GM12891 (cell line): ENCODE data around the gene CABP7.

Experiments used
- POLR2A ChIP-seq: IDR thresholded peaks from 2 replicates; pipeline ENCODE4 v1.6.1; 2011; ENCODE audit warnings: low read depth, low read length, control low read depth
- POLR2AphosphoS5 ChIP-seq: IDR thresholded peaks from 2 replicates; pipeline ENCODE4 v1.6.1; 2011; ENCODE audit warnings: low read depth, low read length, control low read depth
- TAF1 ChIP-seq: IDR thresholded peaks from 2 replicates; pipeline ENCODE4 v1.6.1; 2011; ENCODE audit warnings: low read depth, low read length, control low read depth

DNA sequence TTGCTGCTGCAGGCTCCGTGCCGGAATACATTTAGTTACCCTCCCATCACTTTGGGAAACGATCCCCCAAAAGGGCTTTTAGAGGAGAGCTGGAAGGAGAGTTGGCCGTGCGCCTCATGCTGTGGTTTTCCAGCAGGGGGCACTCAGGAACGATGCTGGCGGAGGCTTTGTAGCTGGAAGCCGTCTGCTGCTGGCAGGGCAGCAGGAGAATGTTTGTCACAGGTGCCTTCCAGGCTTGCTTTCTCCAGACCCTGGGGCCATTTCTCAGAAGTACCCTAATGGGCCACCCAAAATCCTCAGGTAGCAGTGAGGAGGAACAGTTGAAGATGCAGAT lies 30.0 kb upstream of the CABP7 start:
- no peak for TF ChIP-seq POLR2AphosphoS5
- TF ChIP-seq POLR2A, result no peak
- no peak for TF ChIP-seq TAF1
